PC-3 (cell line): ENCODE measurements around the gene TSHZ2. TPM values are rescaled to one million over a fixed set of nuclear protein-coding genes. Genes with fewer than 3 reads are reported as not detected.

Experiments
- ATAC-seq: fragments of 200-7000 bp; cut with Tn5 transposase; 2 replicates; pipeline ENCODE4 v1.9.1; 2020; ENCODE audit warnings: mild to moderate bottlenecking, moderate library complexity
- BruUV-seq: library from RNA; stranded (reverse); fragments of 400-500 nt; replicated peaks from 2 replicates; lab custom pipeline; 2021; lab: Mats Ljungman, UMichigan
- CTCF ChIA-PET: fragments of 300-600 bp; sonication (Branson Sonifier 250); formaldehyde crosslinking; loops from one replicate; lab custom pipeline; 2022; ENCODE audit warnings: antibody characterized with exemption; lab: Charles Lee
- POLR2A ChIA-PET: fragments of 300-600 bp; sonication (Branson Sonifier 250); formaldehyde crosslinking; loops from one replicate; lab custom pipeline; 2022; ENCODE audit warnings: antibody characterized with exemption; ENCODE audit not compliant: unreplicated experiment; lab: Charles Lee
- DNase-seq: peaks from one replicate; pipeline ENCODE4 v3.0.0-alpha.2; 2015
- H2AFZ ChIP-seq: fragments of 300-600 bp; sonication (generic); 2 replicates; pipeline ENCODE4 v1.6.0; 2016; ENCODE audit warnings: antibody characterized with exemption, low read length
- H3F3A ChIP-seq: fragments of 300-600 bp; sonication (generic); one replicate; pipeline ENCODE4 v1.6.0; 2017; ENCODE audit warnings: antibody characterized with exemption, low read length, control low read depth, mild to moderate bottlenecking; ENCODE audit not compliant: unreplicated experiment
- H3K27ac ChIP-seq: fragments of 300-600 bp; sonication (generic); 2 replicates; pipeline ENCODE4 v1.5.1; 2016; ENCODE audit warnings: mild to moderate bottlenecking, low read length
- H3K27me3 ChIP-seq: fragments of 300-600 bp; sonication (generic); 2 replicates; pipeline ENCODE4 v1.6.1; 2016; ENCODE audit warnings: low read length, mixed read lengths
- H3K36me3 ChIP-seq: fragments of 300-600 bp; sonication (generic); 2 replicates; pipeline ENCODE4 v1.6.1; 2016; ENCODE audit warnings: low read depth, mixed run types, low read length, mixed read lengths
- H3K4me1 ChIP-seq: fragments of 300-600 bp; sonication (generic); 2 replicates; pipeline ENCODE4 v1.5.1; 2016; ENCODE audit warnings: low read length; ENCODE audit not compliant: insufficient read depth
- H3K4me2 ChIP-seq: fragments of 300-600 bp; sonication (generic); 2 replicates; pipeline ENCODE4 v1.6.0; 2016; ENCODE audit warnings: low read length
- H3K4me3 ChIP-seq: fragments of 300-600 bp; sonication (generic); 2 replicates; pipeline ENCODE4 v1.5.1; 2016; ENCODE audit warnings: mild to moderate bottlenecking, low read length, mixed read lengths
- H3K79me2 ChIP-seq: fragments of 300-600 bp; sonication (generic); 2 replicates; pipeline ENCODE4 v1.6.1; 2017; ENCODE audit warnings: low read length, mixed read lengths
- H3K9ac ChIP-seq: fragments of 300-600 bp; sonication (generic); 2 replicates; pipeline ENCODE4 v1.6.0; 2016; ENCODE audit warnings: mild to moderate bottlenecking, low read length
- H3K9me2 ChIP-seq: fragments of 300-600 bp; sonication (generic); replicated peaks from 2 replicates; pipeline ENCODE4 v1.6.1; 2016; ENCODE audit warnings: mixed run types, low read length, mixed read lengths
- H3K9me3 ChIP-seq: fragments of 300-600 bp; sonication (generic); 2 replicates; pipeline ENCODE4 v1.6.1; 2016; ENCODE audit warnings: low read length, mixed read lengths
- H4K20me1 ChIP-seq: fragments of 300-600 bp; sonication (generic); 2 replicates; pipeline ENCODE4 v1.6.1; 2016; ENCODE audit warnings: low read length, mixed read lengths
- EZH2 ChIP-seq: fragments of 300-600 bp; sonication (generic); IDR thresholded peaks from one replicate; pipeline ENCODE4 v1.6.1; 2017; ENCODE audit warnings: antibody characterized with exemption, mild to moderate bottlenecking, low read length; ENCODE audit not compliant: unreplicated experiment
- EZH2phosphoT487 ChIP-seq: fragments of 300-600 bp; sonication (generic); IDR thresholded peaks from 2 replicates; pipeline ENCODE4 v1.6.1; 2018; ENCODE audit warnings: mild to moderate bottlenecking, antibody characterized with exemption, low read length, borderline replicate concordance
- intact Hi-C: fragments of 100-400 bp; cut with micrococcal nuclease; formaldehyde crosslinking; loops from 2 replicates; pipeline ENCODE4 v1.9.0; 2023
- total RNA-seq: library from RNA; depleted of rRNA; stranded (reverse); fragments of >200 nt; gene quantifications from 2 replicates; pipeline ENCODE4 v1.2.3, GENCODE V29; 2014
- TF ChIP-seq, protein P1 (sequence below): fragments of 300-600 bp; sonication (generic); conservative IDR thresholded peaks from 2 replicates; pipeline ENCODE4 v1.5.1; 2017; ENCODE audit warnings: antibody characterized with exemption, low read depth, mild to moderate bottlenecking, low read length

Gene TSHZ2
- total RNA-seq, 1 experiment from 2014 or later: not detected

DNA sequence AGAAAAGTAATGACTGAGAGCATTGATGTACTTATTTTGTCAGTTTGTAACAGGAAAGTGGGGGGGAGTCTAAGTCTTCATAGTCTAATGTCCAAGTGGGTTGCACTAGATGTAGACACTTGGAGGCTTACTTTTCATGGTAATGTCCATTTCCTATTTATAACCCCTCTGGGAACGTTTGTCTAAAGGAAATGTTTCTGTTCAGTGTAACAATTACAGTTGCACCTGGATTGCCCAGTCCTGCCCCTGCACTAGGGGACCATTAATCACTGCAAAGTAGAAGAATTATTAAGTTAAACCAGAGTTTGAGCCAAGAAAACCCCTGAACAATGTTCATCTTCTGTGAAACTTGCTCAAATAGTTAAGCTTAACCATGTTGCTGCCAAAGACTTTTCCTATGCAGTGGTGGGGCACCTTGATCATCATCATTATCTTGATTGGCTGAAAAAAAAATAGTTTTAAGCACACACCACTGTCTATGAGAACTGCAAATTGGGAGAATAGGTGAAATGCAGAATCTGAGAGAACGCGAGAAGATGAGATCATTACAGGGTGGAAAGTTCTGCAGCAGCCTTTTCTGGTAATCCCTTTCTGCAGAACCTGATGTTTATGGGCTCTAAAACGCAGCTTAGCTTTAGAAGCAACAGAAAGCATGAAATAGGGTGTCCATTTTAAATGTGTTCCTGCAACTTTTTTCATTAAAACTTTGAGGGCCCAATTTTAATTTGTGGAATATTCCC is 515.5 kb downstream of the TSHZ2 start:
- H3K9me3 ChIP-seq: no peaks in the 10 kb centered on the region
- no peaks in the 10 kb centered on the region for H3F3A ChIP-seq
- H4K20me1 ChIP-seq: no peaks in the 10 kb centered on the region
- ATAC-seq (no peak), DNase-seq (no peak)
- H3K79me2 ChIP-seq: no peaks in the 10 kb centered on the region
- TF ChIP-seq EZH2phosphoT487 (no peak), EZH2 (no peak)
- TF ChIP-seq, protein P1, sequence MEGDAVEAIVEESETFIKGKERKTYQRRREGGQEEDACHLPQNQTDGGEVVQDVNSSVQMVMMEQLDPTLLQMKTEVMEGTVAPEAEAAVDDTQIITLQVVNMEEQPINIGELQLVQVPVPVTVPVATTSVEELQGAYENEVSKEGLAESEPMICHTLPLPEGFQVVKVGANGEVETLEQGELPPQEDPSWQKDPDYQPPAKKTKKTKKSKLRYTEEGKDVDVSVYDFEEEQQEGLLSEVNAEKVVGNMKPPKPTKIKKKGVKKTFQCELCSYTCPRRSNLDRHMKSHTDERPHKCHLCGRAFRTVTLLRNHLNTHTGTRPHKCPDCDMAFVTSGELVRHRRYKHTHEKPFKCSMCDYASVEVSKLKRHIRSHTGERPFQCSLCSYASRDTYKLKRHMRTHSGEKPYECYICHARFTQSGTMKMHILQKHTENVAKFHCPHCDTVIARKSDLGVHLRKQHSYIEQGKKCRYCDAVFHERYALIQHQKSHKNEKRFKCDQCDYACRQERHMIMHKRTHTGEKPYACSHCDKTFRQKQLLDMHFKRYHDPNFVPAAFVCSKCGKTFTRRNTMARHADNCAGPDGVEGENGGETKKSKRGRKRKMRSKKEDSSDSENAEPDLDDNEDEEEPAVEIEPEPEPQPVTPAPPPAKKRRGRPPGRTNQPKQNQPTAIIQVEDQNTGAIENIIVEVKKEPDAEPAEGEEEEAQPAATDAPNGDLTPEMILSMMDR: no peak
- no peaks in the 10 kb centered on the region for H3K27me3 ChIP-seq
- ChIA-PET POLR2A (no interaction called here), CTCF (no interaction called here)
- H3K4me2 ChIP-seq: no peak overlapping the region
- BruUV-seq: no TSS peak
- no peaks in the 10 kb centered on the region for H3K4me1 ChIP-seq
- H3K9ac ChIP-seq: no peak overlapping the region
- H3K27ac ChIP-seq: no peak overlapping the region
- H3K9me2 ChIP-seq: no peaks in the 10 kb centered on the region
- H2AFZ ChIP-seq: no peak overlapping the region
- intact Hi-C loops: no loop called here
- H3K36me3 ChIP-seq: no peaks in the 10 kb centered on the region
- H3K4me3 ChIP-seq: no peak overlapping the region

DNA sequence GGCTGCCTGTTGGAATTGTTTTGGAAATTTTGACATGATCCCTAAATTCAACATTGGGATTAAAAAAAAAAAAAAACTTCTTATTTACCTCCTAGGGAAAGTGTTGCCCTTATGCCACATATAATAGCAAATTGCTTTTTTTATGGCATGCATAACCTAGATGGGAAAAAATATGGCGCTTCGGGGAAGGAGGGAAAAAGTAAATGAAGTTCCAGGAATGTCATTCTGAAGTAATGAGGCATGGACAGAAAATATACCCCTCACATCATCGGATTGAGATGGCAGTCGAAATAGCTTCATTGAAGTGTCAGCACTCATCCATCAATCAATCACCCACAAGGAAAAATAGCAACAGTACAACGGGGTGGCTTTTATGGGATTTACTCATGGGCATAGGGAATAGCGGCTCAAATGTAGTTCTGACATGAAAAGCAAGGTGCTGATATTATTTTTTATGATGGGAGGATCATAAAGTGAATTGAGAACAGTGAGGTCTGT is 516.7 kb downstream of the TSHZ2 start:
- ChIA-PET CTCF (no interaction called here), POLR2A (no interaction called here)
- Histone ChIP-seq H3K79me2 (no peaks in the 10 kb centered on the region), H2AFZ (no peak overlapping the region), H4K20me1 (no peaks in the 10 kb centered on the region), H3K4me2 (no peak overlapping the region), H3K9ac (no peak overlapping the region), H3K36me3 (no peaks in the 10 kb centered on the region), H3K4me1 (no peaks in the 10 kb centered on the region), H3K4me3 (no peak overlapping the region), H3K9me2 (no peaks in the 10 kb centered on the region), H3K27me3 (no peaks in the 10 kb centered on the region), H3K27ac (no peak overlapping the region), H3F3A (no peaks in the 10 kb centered on the region), H3K9me3 (no peaks in the 10 kb centered on the region)
- DNase-seq (no peak), ATAC-seq (no peak)
- TF ChIP-seq EZH2phosphoT487: no peak
- TF ChIP-seq EZH2: no peak
- TF ChIP-seq, protein P1: no peak
- no TSS peak for BruUV-seq
- intact Hi-C loops: no loop called here

DNA sequence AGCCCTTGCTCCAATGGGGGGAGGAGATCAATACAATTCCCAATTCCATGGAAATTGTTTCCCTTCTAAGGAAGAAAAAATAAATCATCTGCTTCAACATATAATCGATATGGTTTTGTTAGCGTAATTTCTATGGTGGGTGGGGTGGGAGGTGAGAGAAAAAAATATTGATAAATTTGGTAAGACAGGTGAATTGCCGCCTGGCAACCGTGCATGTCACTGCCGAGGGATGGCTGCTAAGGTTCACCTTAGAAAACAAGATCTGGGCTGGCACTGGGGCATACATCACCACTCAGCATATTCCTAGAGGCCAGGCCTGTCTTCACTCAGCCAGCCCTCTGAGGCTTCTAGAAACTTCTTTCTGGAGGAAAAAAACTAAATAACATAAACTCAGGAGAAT is 517.4 kb downstream of the TSHZ2 start:
- TF ChIP-seq EZH2phosphoT487: no peak
- TF ChIP-seq EZH2: no peak
- TF ChIP-seq, protein P1: no peak
- no peaks in the 10 kb centered on the region for H3K79me2 ChIP-seq
- H3K9me3 ChIP-seq: no peaks in the 10 kb centered on the region
- no peaks in the 10 kb centered on the region for H3F3A ChIP-seq
- H3K36me3 ChIP-seq: no peaks in the 10 kb centered on the region
- ChIA-PET POLR2A (no interaction called here), CTCF (no interaction called here)
- no peaks in the 10 kb centered on the region for H3K4me1 ChIP-seq
- H2AFZ ChIP-seq: no peak overlapping the region
- no peaks in the 10 kb centered on the region for H3K9me2 ChIP-seq
- H4K20me1 ChIP-seq: no peaks in the 10 kb centered on the region
- intact Hi-C loops: no loop called here
- H3K9ac ChIP-seq: no peak overlapping the region
- no peak overlapping the region for H3K4me2 ChIP-seq
- no peak overlapping the region for H3K27ac ChIP-seq
- BruUV-seq: no TSS peak
- no peak for ATAC-seq
- H3K4me3 ChIP-seq: no peak overlapping the region
- no peaks in the 10 kb centered on the region for H3K27me3 ChIP-seq
- DNase-seq: no peak
